Measurements from ENCODE around the gene SLFN12.
A peak's percentile ranks its signal among the peaks of the same experiment; 100 is the strongest.
"Not testable (repeated sequence)": the region's sequence is repeated elsewhere in the genome, so short reads cannot be mapped to it uniquely, and the experiment has no call there.

Gene SLFN12

GRCh38 chr17:35460354-35460851, 28.1 kb upstream of the SLFN12 start:
- H3K4me3 ChIP-seq (ENCODE audit: low read depth, low read length): peak overlapping the region; percentile 41
- DNase-seq (ENCODE audit: low read depth): peak; percentile 87
- TF ChIP-seq, protein P1, sequence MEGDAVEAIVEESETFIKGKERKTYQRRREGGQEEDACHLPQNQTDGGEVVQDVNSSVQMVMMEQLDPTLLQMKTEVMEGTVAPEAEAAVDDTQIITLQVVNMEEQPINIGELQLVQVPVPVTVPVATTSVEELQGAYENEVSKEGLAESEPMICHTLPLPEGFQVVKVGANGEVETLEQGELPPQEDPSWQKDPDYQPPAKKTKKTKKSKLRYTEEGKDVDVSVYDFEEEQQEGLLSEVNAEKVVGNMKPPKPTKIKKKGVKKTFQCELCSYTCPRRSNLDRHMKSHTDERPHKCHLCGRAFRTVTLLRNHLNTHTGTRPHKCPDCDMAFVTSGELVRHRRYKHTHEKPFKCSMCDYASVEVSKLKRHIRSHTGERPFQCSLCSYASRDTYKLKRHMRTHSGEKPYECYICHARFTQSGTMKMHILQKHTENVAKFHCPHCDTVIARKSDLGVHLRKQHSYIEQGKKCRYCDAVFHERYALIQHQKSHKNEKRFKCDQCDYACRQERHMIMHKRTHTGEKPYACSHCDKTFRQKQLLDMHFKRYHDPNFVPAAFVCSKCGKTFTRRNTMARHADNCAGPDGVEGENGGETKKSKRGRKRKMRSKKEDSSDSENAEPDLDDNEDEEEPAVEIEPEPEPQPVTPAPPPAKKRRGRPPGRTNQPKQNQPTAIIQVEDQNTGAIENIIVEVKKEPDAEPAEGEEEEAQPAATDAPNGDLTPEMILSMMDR (IDR thresholded peaks at IDR 0.05; ENCODE audit: insufficient read depth, low read depth, low read length, missing control alignments): no peak

- DNase-seq (ENCODE audit: low read depth); H3K4me3 ChIP-seq (ENCODE audit: low read depth, low read length): not testable (repeated sequence)
These were observed 21.7 kb upstream of the SLFN12 start for GRCh38 chr17:35454035-35454434.

- H3K4me3 ChIP-seq (ENCODE audit: low read depth, low read length): no peak overlapping the region
- TF ChIP-seq, protein P1 (IDR thresholded peaks at IDR 0.05; ENCODE audit: insufficient read depth, low read depth, low read length, missing control alignments): no peak
- no peak for DNase-seq (ENCODE audit: low read depth)
These were observed 20.9 kb upstream of the SLFN12 start for GRCh38 chr17:35453171-35453570.

GRCh38 chr17:35449371-35449931, 17.2 kb upstream of the SLFN12 start:
- DNase-seq (ENCODE audit: low read depth): peak; percentile 62
- H3K4me3 ChIP-seq (ENCODE audit: low read depth, low read length): peak overlapping the region; percentile 90
- TF ChIP-seq, protein P1 (IDR thresholded peaks at IDR 0.05; ENCODE audit: insufficient read depth, low read depth, low read length, missing control alignments): no peak

GRCh38 chr17:35448899-35449227, 16.6 kb upstream of the SLFN12 start:
- TF ChIP-seq, protein P1 (IDR thresholded peaks at IDR 0.05; ENCODE audit: insufficient read depth, low read depth, low read length, missing control alignments): no peak
- peak overlapping the region; percentile 90 for H3K4me3 ChIP-seq (ENCODE audit: low read depth, low read length)
- no peak for DNase-seq (ENCODE audit: low read depth)

DNA sequence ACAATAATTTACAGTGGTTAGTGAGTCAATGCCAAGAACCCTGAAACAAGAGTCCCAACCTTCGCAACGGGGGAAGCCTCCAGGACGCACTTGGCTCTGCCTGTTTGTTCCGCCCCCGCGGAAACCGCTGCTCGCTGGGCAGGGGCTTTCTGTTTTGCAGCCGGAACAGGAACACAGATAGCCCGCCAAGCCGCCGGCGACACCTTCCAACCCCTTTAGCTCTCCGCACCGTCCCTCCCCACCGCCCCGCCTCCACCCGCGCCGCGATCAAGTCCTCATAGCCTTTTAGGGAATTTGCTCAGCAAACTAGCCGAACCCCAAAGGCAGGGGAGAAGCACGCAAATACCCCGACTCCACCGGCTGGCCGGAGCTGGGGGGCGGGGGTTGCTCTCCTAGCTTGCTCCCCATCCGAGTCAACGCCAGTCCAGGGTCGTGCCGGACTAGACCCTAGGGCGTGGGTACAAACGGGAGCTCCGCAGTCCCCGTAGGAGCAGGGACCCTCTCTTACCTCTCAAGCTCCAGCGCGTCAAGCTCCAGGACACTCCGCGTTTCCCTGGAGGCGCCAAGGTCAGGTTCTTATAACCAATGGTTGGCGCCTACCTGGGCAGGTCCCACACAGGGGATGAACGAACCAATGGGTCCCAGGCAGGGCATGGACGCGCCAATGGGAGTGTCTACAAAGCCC, 16.1 kb upstream of the SLFN12 start, which contains the start of gene SLFN13:
Gene SLFN13 (minus strand): TSS at position 553 of the 685 bp plus-strand sequence. CDS start 3,086 bp downstream, outside the sequence.
- H3K4me3 ChIP-seq (ENCODE audit: low read depth, low read length): peak within 1 kb of the TSS; percentile 90
- DNase-seq (ENCODE audit: low read depth): peak; percentile 96
- TF ChIP-seq, protein P1 (IDR thresholded peaks at IDR 0.05; ENCODE audit: insufficient read depth, low read depth, low read length, missing control alignments): no peak

GRCh38 chr17:35447499-35447898, 15.2 kb upstream of the SLFN12 start:
- H3K4me3 ChIP-seq (ENCODE audit: low read depth, low read length): peak overlapping the region; percentile 90
- no peak for DNase-seq (ENCODE audit: low read depth)
- TF ChIP-seq, protein P1 (IDR thresholded peaks at IDR 0.05; ENCODE audit: insufficient read depth, low read depth, low read length, missing control alignments): no peak
